Measurements from ENCODE around the gene MYT1. TPM values are rescaled to one million over a fixed set of nuclear protein-coding genes. Genes with fewer than 3 reads are reported as not detected.

The MYT1 gene
- total RNA-seq, 1 experiment from 2014 or later = 0.22 TPM

GRCh38 chr20:64254156-64254555 lies 89.9 kb downstream of the MYT1 start:
- ATAC-seq = no peak
- intact Hi-C loops (cut with micrococcal nuclease) = no loop called here
- POLR2A ChIA-PET (ENCODE audit: unreplicated experiment) = no interaction called here
- Histone ChIP-seq H3K9ac (ENCODE audit: low read length) (no peak overlapping the region), H4K20me1 (ENCODE audit: low read length) (no peaks in the 10 kb centered on the region), H3K79me2 (ENCODE audit: low read length) (peaks cover 34% of the 10 kb centered on the region), H3K4me3 (ENCODE audit: low read length) (no peak overlapping the region), H3K27ac (ENCODE audit: low read length) (no peak overlapping the region), H3K4me2 (ENCODE audit: low read length) (no peak overlapping the region), H3F3A (ENCODE audit: low read length, unreplicated experiment) (no peaks in the 10 kb centered on the region), H2AFZ (ENCODE audit: low read length) (no peak overlapping the region), H3K9me3 (ENCODE audit: low read length) (no peaks in the 10 kb centered on the region), H3K27me3 (ENCODE audit: low read length) (peaks cover 21% of the 10 kb centered on the region), H3K9me2 (replicated peaks; ENCODE audit: low read length) (no peaks in the 10 kb centered on the region), H3K36me3 (ENCODE audit: low read depth, low read length) (no peaks in the 10 kb centered on the region), H3K4me1 (ENCODE audit: insufficient read depth, low read length) (peaks cover 16% of the 10 kb centered on the region)
- CTCF ChIA-PET = no interaction called here
- DNase-seq = no peak
- BruUV-seq (replicated peaks) = no TSS peak
- no peak for TF ChIP-seq EZH2 (IDR thresholded peaks at IDR 0.05; ENCODE audit: low read length, unreplicated experiment)
- TF ChIP-seq CTCF (conservative IDR thresholded peaks at IDR 0.05; ENCODE audit: low read depth, low read length) = no peak
- TF ChIP-seq EZH2phosphoT487 (IDR thresholded peaks at IDR 0.05; ENCODE audit: borderline replicate concordance, low read length) = no peak

GRCh38 chr20:64254571-64255360 lies 90.5 kb downstream of the MYT1 start:
- Histone ChIP-seq H3K4me2 (ENCODE audit: low read length) (peak overlapping the region; percentile 97), H3K4me3 (ENCODE audit: low read length) (peak overlapping the region; percentile 97), H3K79me2 (ENCODE audit: low read length) (peaks cover 34% of the 10 kb centered on the region), H3K9me2 (replicated peaks; ENCODE audit: low read length) (no peaks in the 10 kb centered on the region), H3K4me1 (ENCODE audit: insufficient read depth, low read length) (peaks cover 16% of the 10 kb centered on the region), H3F3A (ENCODE audit: low read length, unreplicated experiment) (no peaks in the 10 kb centered on the region), H2AFZ (ENCODE audit: low read length) (peak overlapping the region; percentile 100), H3K9ac (ENCODE audit: low read length) (peak overlapping the region; percentile 91), H3K27me3 (ENCODE audit: low read length) (peaks cover 15% of the 10 kb centered on the region), H3K36me3 (ENCODE audit: low read depth, low read length) (no peaks in the 10 kb centered on the region), H3K9me3 (ENCODE audit: low read length) (no peaks in the 10 kb centered on the region), H3K27ac (ENCODE audit: low read length) (no peak overlapping the region), H4K20me1 (ENCODE audit: low read length) (no peaks in the 10 kb centered on the region)
- DNase-seq (peak; percentile 4), ATAC-seq (peak; percentile 15)
- BruUV-seq (replicated peaks) = TSS peak; percentile 78
- no peak for TF ChIP-seq CTCF (conservative IDR thresholded peaks at IDR 0.05; ENCODE audit: low read depth, low read length)
- no peak for TF ChIP-seq EZH2phosphoT487 (IDR thresholded peaks at IDR 0.05; ENCODE audit: borderline replicate concordance, low read length)
- no peak for TF ChIP-seq EZH2 (IDR thresholded peaks at IDR 0.05; ENCODE audit: low read length, unreplicated experiment)
- POLR2A ChIA-PET (ENCODE audit: unreplicated experiment) = interaction anchor here (0.7 kb wide), 1 partner anchor 719 kb away, joined by 3 read pairs; no protein-coding TSS in a partner anchor
- intact Hi-C loops (cut with micrococcal nuclease) = no loop called here
- CTCF ChIA-PET = no interaction called here

Data from PC-3 (cell line).